Heart right ventricle (tissue), 16 donors: ENCODE results near the gene LRIF1. TPM values are rescaled to one million over a fixed set of nuclear protein-coding genes. Genes with fewer than 3 reads are reported as not detected.

Source experiments
- ATAC-seq, 8 donors: fragments of 200-7000 bp; cut with Tn5 transposase; one replicate each; pipeline ENCODE4 v1.9.1; 2020; ENCODE audit warnings: mild to moderate bottlenecking in 8 of 8, moderate library complexity in 8 of 8, moderate number of reproducible peaks in 1 of 8
- DNase-seq, 2 donors: peaks; one replicate each; pipeline ENCODE4 v3.0.0-alpha.2; 2020
- H3K27ac ChIP-seq, 10 donors: fragments of 200-600 bp; sonication (generic) in 2 of 10; one replicate each; pipeline versions ENCODE4 v1.5.0 to v1.8.0; 2020 to 2022; ENCODE audit warnings: mild to moderate bottlenecking in 3 of 10
- H3K27me3 ChIP-seq, 7 donors: fragments of 200-600 bp; one replicate each; pipeline ENCODE4 v1.8.0; 2021 to 2022; ENCODE audit warnings: mild to moderate bottlenecking in 2 of 7
- H3K36me3 ChIP-seq, 9 donors: fragments of 200-600 bp; sonication (generic) in 1 of 9; one replicate each; pipeline versions ENCODE4 v1.5.0 to v1.8.0; 2020 to 2022; ENCODE audit warnings: mild to moderate bottlenecking in 2 of 9
- H3K4me1 ChIP-seq, 9 donors: fragments of 200-600 bp; sonication (generic) in 1 of 9; one replicate each; pipeline versions ENCODE4 v1.5.0 to v1.8.0; 2020 to 2022; ENCODE audit warnings: mild to moderate bottlenecking in 4 of 9
- H3K4me3 ChIP-seq, 10 donors: fragments of 200-600 bp; sonication (generic) in 2 of 10; one replicate each; pipeline versions ENCODE4 v1.5.0 to v1.8.0; 2020 to 2022; ENCODE audit warnings: mild to moderate bottlenecking in 7 of 10, moderate library complexity in 2 of 10
- H3K9me3 ChIP-seq, 11 donors: fragments of 200-600 bp in 10 of 11; sonication (generic) in 2 of 11; one replicate each; pipeline versions ENCODE4 v1.5.0 to v1.8.0; 2013 to 2022; ENCODE audit warnings: mild to moderate bottlenecking in 2 of 11, control low read depth in 1 of 11, moderate library complexity in 1 of 11
- whole genome bisulfite sequencing, 2 donors: extraction: QIAGEN DNeasy Blood & Tissue Kit; methylation state at CpG; one replicate each; pipeline ENCODE4 v1.1.7; 2013; ENCODE audit warnings: inconsistent platforms in 1 of 2; 5-methylcytosine and 5-hydroxymethylcytosine counted together
- intact Hi-C, 10 donors: fragments of 100-400 bp; cut with DNase I; formaldehyde crosslinking; loops; one replicate each; pipeline versions ENCODE4 v1.11.1 to v1.14.2; 2022
- polyA plus RNA-seq, 2 donors: library from polyadenylated mRNA; stranded (reverse); fragments of 200-250 nt; gene quantifications; one replicate each; pipeline ENCODE4 v1.2.3, GENCODE V29; 2013
- total RNA-seq, 10 donors: library from RNA; stranded (reverse); fragmentation: NEBNext Ultra II Directional in 3 of 10; extraction: Animal tissue kit (Norgen Biotek cat#: 25700) in 3 of 10; gene quantifications; one replicate each; pipeline versions ENCODE4 v1.2.1 to v1.2.4, GENCODE V29; 2021 to 2023
- TF ChIP-seq, protein P1 (sequence below), 9 donors: fragments of 200-600 bp; sonication (generic) in 2 of 9; IDR thresholded peaks; one replicate each; pipeline versions ENCODE4 v1.5.0 to v1.8.0; 2021 to 2022; ENCODE audit warnings: antibody characterized with exemption in 9 of 9, mild to moderate bottlenecking in 5 of 9, moderate library complexity in 1 of 9
- donor health status: Arrhythmogenic right ventricular cardiomyopathy.
- donor health status: ischemic (EF 13 %, LVEDD 7.1; RV severe dilation, severe dysfunction).
- donor health status: healthy with polysubstance abuse.
- donor health status: DM: no; HTN: yes; CAD: no.
- donor health status: DM: no; HTN: no; CAD: no.
- donor health status: ischemic (EF 25% LVEDD 6.9; RV normal size, moderate dysfunction).
- donor health status: ischemic (EF 25% LVEDD 5.7; RV mildly dilated, moderate dysfunction).
- donor health status: healthy.
- donor health status: DM: yes; HTN: yes; CAD: no.
- donor health status: Ischemic cardiomyopathy.
- donor health status: ischemic (EF 35%, LVEDD 5.7; RV mildly dilated, moderate dysfunction).
- donor health status: nonischemic (EF 11% LVEDD 7.7; RV severe dilation, severe dysfunction).
- donor health status: DM: yes; HTN: yes; CAD: no.
- donor health status: PGD.
- donor health status: ischemic (EF 29% LVEDD 5.4; RV normal size, mild dysfunction).
- donor health status: nonischemic (EF 23%, LVEDD 6.1; RV moderate dilation, normal function).

The LRIF1 gene
- total and polyA plus RNA-seq, 12 donors: 7.2 to 21.3 (median 15.8) TPM

DNA sequence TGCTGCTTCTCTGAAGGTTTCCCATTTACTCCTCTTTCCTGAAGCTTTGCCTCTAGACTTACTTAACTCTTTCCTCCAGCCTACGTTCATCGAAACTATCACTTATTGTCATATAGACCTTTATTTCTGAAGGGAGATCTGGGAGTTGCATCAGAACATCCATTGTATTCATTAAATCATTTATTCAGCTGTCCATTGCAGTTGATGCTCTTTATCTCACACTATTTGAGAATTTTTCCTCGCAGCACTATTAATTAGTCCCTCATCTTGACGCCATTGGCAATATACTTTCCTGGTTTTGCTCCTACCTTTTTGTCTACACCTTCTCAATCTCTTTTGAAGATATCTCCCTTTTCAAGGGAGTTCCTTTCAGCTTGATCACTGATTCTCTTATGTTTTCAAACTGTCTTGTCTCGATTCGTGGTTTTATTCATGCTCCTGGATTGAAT is 757 bp upstream of the LRIF1 start:
- Histone ChIP-seq H3K27me3 (peaks cover 0 to 31% (median 20%) of the 10 kb centered on the region in 7 donors), H3K27ac (peak overlapping the region in 9 of 10 donors; percentile 49 to 98 (median 96)), H3K4me3 (peak overlapping the region; percentile 30 to 90 (median 68)), H3K36me3 (peaks cover 0 to 15% (median 0%) of the 10 kb centered on the region in 9 donors), H3K4me1 (peaks cover 0 to 27% (median 17%) of the 10 kb centered on the region in 9 donors), H3K9me3 (peaks cover 0 to 60% (median 12%) of the 10 kb centered on the region in 11 donors)
- DNase-seq (no peak), ATAC-seq (no peak)
- 50 to 61% methylated on average over 6 of the region's 6 CpGs for WGBS, 2 donors
- TF ChIP-seq, protein P1, sequence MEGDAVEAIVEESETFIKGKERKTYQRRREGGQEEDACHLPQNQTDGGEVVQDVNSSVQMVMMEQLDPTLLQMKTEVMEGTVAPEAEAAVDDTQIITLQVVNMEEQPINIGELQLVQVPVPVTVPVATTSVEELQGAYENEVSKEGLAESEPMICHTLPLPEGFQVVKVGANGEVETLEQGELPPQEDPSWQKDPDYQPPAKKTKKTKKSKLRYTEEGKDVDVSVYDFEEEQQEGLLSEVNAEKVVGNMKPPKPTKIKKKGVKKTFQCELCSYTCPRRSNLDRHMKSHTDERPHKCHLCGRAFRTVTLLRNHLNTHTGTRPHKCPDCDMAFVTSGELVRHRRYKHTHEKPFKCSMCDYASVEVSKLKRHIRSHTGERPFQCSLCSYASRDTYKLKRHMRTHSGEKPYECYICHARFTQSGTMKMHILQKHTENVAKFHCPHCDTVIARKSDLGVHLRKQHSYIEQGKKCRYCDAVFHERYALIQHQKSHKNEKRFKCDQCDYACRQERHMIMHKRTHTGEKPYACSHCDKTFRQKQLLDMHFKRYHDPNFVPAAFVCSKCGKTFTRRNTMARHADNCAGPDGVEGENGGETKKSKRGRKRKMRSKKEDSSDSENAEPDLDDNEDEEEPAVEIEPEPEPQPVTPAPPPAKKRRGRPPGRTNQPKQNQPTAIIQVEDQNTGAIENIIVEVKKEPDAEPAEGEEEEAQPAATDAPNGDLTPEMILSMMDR (IDR thresholded peaks at IDR 0.05): no peak
- intact Hi-C loops: no loop called here

- ATAC-seq (peak; percentile 47 to 79 (median 71)), DNase-seq (peak; percentile 30 to 48)
- Histone ChIP-seq H3K27me3 (peaks cover 0 to 18% (median 6%) of the 10 kb centered on the region in 7 donors), H3K9me3 (peaks cover 0 to 72% (median 12%) of the 10 kb centered on the region in 11 donors), H3K36me3 (peaks cover 0 to 22% (median 0%) of the 10 kb centered on the region in 9 donors), H3K27ac (peak overlapping the region; percentile 50 to 98 (median 96)), H3K4me1 (peaks cover 0 to 27% (median 17%) of the 10 kb centered on the region in 9 donors), H3K4me3 (peak overlapping the region; percentile 30 to 90 (median 68))
- 4 to 5% methylated on average over 38 of the region's 38 CpGs for WGBS, 2 donors
- intact Hi-C loops: no loop called here
- TF ChIP-seq, protein P1 (IDR thresholded peaks at IDR 0.05): no peak
Observed at GRCh38 chr1:110962892-110963690, 631 bp downstream of the LRIF1 start.

GRCh38 chr1:110961902-110962301 is 1.8 kb downstream of the LRIF1 start:
- H3K36me3 ChIP-seq: peaks cover 0 to 22% (median 0%) of the 10 kb centered on the region in 9 donors
- peaks cover 0 to 27% (median 17%) of the 10 kb centered on the region in 9 donors for H3K4me1 ChIP-seq
- H3K4me3 ChIP-seq: peak overlapping the region in 1 of 10 donors; percentile 16
- H3K9me3 ChIP-seq: peaks cover 0 to 81% (median 12%) of the 10 kb centered on the region in 11 donors
- ATAC-seq (no peak), DNase-seq (no peak)
- TF ChIP-seq, protein P1 (IDR thresholded peaks at IDR 0.05): no peak
- no peak overlapping the region for H3K27ac ChIP-seq
- peaks cover 0 to 6% (median 0%) of the 10 kb centered on the region in 7 donors for H3K27me3 ChIP-seq
- intact Hi-C loops: no loop called here

GRCh38 chr1:110960777-110961420 is 2.8 kb downstream of the LRIF1 start:
- Histone ChIP-seq H3K4me3 (no peak overlapping the region), H3K36me3 (peaks cover 0 to 22% (median 0%) of the 10 kb centered on the region in 9 donors), H3K9me3 (peaks cover 0 to 85% (median 12%) of the 10 kb centered on the region in 11 donors), H3K4me1 (peaks cover 0 to 27% (median 17%) of the 10 kb centered on the region in 9 donors), H3K27ac (no peak overlapping the region), H3K27me3 (no peaks in the 10 kb centered on the region)
- no peak for DNase-seq
- WGBS, 2 donors: 89 to 93% methylated on average over 2 of the region's 2 CpGs
- TF ChIP-seq, protein P1 (IDR thresholded peaks at IDR 0.05): no peak
- intact Hi-C loops: no loop called here
- ATAC-seq: no peak
